LHCN-M2 (cell line): ENCODE data around the gene HS3ST3A1. TPM values are rescaled to one million over a fixed set of nuclear protein-coding genes. Genes with fewer than 3 reads are reported as not detected.
A peak's percentile ranks its signal among the peaks of the same experiment; 100 is the strongest.
"Not testable (repeated sequence)": the region's sequence is repeated elsewhere in the genome, so short reads cannot be mapped to it uniquely, and the experiment has no call there.

Source experiments
- DNase-seq: peaks from one replicate; pipeline ENCODE4 v3.0.0-alpha.2; 2012; ENCODE audit warnings: low read depth
- total RNA-seq: library from RNA; depleted of rRNA; stranded (reverse); fragments of >200 nt; gene quantifications from 2 replicates; pipeline ENCODE4 v1.2.3, GENCODE V29; 2014

Gene HS3ST3A1
- total RNA-seq, 1 experiment from 2014 or later, result 10.4 TPM

- no peak for DNase-seq
Observed at GRCh38 chr17:13538841-13539411, 62.8 kb downstream of the HS3ST3A1 start.

DNA sequence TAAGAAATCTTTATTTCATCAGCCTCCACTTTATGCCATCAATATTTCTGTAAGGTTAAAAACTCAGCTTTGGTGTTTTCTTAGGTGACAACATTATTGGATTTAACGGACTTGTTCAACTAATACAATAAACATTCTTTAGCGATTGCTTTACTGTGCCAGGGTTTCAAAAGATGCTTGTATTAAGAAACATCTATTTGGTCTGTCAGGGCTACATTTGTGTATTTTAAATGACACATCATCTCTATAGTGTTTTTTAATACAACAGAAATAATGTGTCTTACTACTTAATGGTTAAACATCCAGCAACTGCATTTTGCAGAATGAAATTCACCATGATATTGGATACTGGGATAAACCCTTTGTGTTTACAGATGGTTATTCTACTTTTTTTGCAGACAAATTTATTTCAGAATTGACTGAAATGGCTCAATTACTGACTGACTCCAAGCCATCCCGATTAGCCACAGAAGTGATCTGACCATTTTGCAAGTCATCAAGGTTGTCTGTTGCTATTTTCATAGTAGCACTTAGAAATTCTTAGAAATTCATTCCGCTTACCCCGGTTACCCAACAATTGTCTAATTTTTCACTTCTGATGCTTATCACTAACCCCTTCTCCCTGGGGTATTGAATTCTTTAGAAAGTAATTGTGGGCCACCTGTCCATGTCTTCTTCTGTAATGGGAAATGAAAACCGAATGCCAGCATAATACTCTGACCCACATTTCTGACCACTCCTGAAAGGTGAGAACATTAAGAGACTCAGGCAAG, 63.7 kb downstream of the HS3ST3A1 start:
- DNase-seq, result no peak

DNA sequence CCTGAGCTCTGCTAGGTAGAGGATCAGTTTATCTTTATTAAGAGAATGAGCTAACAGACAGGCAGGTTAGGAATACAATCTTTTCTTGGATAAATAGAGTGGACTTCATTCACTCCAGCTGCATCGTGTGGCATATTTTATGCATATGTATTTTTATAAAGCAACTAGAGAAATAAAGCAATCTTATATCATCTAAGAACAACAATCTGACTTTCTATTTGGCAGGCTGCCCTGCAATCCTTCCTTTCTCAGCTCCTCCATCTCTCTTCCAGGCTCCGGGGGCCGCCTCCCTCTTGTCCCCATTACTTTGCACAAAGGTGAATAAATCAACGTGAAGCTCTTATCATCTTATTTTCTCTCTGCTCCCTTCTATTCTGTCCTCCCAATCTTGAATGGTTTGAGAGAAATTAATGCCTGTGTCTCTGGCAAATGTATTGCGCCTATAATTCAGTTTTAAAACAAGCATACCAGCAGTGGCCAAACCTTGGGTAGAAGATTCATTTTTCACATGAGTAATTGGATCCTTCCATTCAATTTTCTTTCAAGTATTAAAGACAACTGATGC, 64.5 kb downstream of the HS3ST3A1 start:
- DNase-seq, result no peak

GRCh38 chr17:13534946-13535345, 66.8 kb downstream of the HS3ST3A1 start:
- no peak for DNase-seq

- DNase-seq, result no peak
Observed at GRCh38 chr17:13531721-13532120, 70.0 kb downstream of the HS3ST3A1 start.

- no peak for DNase-seq
Observed at GRCh38 chr17:13525876-13526275, 75.9 kb downstream of the HS3ST3A1 start.

GRCh38 chr17:13523164-13523563, 78.6 kb downstream of the HS3ST3A1 start:
- DNase-seq, result no peak

DNA sequence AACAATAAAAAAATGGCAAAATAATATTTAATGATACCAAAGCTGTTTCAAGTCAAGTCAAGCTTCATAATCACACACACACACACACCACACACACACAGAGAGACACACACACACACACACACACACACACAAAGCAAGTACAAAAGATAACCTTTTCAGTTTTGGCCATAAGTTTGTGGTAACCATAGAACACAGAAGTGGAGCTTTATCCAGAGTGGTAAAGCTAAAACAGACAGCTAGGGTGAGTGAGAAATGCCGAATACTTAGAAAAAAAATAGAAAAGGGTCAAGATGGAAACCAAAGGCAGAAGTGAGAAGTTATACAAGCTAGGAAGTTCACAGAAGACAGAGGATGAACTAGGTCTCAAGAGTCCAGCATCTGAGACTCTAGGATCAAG, 79.0 kb downstream of the HS3ST3A1 start:
- DNase-seq, result no peak

GRCh38 chr17:13521784-13522183, 79.9 kb downstream of the HS3ST3A1 start:
- no peak for DNase-seq

DNA sequence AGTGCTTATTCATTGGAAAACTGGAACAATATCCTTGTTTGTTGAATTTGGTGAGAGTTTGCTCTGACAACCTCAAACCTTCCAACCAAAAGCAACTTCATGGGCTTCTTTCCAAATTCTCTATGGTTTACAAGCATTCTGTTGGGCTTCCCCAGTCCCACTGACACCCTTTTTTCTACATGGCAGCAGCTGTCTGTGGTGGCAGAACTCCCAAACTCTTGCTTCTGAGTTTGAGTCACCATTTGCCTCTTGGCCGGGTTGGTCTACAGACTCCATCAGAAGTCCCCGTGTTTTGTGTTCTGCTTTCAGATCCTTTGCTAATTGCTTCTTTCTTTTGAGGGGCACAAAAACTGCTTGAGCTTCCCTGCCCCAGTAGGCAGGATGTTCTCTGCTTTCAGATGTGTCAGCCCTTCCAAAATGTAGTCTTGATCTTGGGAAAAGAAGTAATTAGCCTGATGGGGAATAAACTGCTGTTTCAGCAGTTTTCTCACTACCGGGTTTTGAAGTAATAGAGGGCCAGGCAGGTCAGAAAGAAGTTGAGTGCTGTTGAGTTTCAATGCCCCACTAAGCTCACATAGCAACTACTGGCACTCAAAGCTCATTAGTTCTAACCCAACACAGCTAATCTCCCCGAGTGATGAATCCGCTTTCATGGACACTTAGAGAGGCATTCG, 80.7 kb downstream of the HS3ST3A1 start:
- peak; percentile 99 for DNase-seq

DNA sequence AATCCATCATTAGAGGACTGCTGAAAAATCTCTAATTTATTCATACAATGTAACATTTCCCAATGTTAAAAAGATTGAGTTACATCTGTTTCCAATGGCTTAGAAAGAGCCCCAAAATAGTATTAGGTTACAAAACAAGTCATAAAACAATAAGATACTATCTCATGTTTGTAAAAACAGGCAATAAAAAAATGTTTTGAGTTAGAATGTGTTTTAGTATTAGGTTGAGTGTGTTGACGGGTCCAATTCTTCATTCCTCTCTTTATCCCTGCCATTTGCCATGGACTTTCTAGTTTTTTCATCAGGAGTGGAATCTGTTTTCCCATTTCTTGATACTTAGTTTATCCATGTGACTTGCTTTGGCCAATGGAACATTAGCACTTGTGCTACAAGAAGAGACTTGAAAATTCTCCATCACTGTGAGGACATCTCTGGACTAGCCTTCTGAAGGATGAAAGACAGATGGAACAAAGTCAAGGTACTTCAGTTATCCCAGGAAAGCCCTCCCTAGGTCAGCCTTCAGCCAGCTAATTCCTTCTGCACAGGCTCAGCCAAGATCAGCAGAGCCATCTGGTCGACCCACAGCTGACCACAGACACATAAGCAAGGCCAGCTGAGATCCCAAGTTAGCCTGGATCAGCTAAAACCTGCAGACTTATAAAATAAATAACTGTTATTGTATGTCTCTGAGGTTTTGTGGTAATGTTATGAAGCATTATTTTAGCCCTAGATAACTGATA, 83.3 kb downstream of the HS3ST3A1 start:
- peak; percentile 79 for DNase-seq

DNA sequence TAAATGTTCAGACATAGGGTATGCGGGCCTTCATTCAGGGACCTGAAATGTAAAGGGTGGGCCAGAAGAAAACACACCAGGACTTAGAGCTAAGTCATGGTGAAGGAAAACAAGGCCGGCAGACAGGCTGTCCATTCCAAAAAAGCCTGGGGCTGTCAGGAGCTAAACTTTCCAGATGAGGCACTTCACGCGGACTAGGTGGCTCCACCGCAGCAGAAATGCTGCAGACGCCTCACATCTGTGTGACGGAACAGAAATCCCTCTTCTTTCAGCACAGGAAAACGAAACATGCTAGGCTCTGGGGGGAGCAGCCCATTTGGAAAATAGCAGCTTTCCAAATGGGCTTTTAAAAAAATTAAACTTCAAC, 88.7 kb downstream of the HS3ST3A1 start:
- no peak for DNase-seq

DNA sequence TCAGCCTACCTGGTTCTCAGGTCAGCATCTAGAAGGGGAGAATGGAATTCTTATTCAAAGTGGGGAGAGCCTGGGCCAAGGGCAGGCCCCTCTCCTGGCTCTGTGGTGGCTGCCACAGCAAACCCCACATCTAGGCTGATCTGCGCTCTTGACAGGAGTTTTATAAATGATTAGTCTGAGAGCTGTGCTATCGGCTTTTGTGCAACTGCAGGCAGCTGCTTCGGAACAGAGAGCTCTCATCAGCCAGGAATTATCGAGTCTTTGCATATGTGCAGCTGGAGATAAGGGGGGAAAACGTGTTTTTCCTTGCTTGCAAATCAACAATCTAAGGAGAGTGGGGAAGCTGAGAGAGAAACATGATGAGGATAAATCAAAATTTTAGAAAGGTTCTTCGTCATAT, 91.7 kb downstream of the HS3ST3A1 start:
- no peak for DNase-seq

DNA sequence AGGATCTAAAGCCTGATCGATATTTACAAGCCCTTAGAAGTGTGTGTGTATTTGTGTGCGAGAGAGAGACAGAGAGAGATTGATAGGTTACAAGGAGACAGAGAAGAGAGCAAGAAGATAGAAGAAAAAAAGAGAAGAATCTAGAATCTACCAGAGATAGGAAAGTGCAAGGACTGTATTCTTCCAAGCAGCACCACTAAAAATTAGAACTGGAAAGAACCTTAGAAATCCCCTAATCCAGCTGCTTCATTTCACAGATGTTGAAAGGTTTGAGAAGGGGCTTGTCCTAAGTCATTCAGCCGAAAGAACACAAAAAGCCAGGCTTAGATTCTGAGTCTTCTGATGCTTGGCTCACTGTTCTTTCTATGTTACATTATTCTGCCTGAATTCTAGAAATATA, 92.2 kb downstream of the HS3ST3A1 start:
- DNase-seq, result no peak

DNA sequence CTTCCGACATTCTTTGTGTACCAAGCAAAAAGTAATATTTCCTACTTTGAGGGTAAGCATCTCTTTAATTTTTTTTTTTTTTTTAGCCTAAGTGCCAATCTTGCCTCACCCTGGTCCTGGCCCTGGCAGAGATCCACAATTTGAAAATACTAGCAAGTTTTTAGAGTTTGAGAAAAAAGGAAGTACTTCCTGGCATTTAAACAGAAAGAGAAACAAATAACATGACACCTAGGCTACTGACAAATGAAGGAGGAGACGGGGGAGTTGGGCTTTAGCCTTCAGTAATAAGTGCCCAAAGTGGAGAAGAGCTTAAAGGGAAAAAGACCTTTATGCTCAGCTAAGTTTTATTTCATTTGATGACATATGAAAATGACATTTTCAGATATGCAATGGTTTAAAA, 92.8 kb downstream of the HS3ST3A1 start:
- DNase-seq, result peak; percentile 26

GRCh38 chr17:13503526-13503925, 98.2 kb downstream of the HS3ST3A1 start:
- DNase-seq, result peak; percentile 28

- DNase-seq, result no peak
Observed at GRCh38 chr17:13502263-13502662, 99.5 kb downstream of the HS3ST3A1 start.

DNA sequence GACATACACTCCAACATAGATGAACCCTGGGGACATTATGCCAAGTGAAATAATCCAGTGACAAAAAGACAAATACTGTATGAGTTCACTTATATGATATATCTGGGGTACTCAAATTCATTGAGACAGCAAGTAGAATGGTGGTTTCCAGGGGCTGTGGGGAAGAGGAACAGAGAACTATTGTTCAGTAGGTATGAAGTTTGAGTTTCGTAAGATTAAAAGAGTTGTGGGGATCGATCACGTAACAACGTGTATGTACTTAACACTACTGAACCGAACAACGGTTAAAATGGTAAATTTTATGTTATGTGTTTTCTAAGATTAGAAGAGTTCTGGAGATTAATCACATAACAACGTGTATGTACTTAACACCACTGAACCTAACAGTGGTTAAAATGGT, 100.8 kb downstream of the HS3ST3A1 start:
- DNase-seq, result no peak

GRCh38 chr17:13498184-13498583, 103.5 kb downstream of the HS3ST3A1 start:
- no peak for DNase-seq

- DNase-seq, result not testable (repeated sequence)
Observed at GRCh38 chr17:13496553-13497056, 105.1 kb downstream of the HS3ST3A1 start.

DNA sequence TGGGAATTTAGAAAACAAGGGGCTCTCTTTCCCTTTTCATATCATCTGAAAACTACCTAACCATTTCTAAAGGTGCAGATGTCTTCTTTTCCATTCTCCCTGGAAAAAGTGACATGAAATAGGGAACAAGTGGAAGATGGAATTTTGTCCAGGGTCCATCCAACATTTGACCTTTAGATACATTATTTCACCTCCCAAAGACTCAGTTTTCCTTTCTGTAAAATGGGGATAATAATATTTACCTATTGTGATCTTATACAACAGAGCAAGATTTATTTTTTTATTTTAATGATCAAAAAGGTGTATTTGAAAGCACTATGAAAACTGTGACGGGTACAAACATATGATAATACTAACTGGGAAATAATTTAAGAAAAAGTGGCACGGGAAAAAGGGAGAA, 106.3 kb downstream of the HS3ST3A1 start:
- no peak for DNase-seq

DNA sequence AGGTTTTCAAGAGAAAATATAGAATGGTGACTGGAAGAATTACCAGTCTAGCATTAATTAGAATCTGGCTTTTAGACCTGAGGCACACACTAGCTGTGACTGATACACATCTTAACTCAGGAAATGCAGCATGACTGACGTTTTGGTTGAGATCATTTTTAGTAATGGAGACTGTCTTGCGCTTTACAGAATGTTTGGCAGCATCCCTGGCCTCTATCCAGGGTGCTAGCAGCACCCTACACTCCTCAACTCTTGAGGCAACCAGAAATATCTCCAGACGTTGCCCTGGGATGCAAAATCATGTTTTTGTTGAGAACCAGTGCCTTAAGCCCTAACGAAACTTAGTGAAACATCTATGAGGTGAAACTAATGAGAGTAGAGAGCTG, 109.0 kb downstream of the HS3ST3A1 start:
- no peak for DNase-seq
